Right lobe of liver (tissue), 6 donors: ENCODE measurements around the gene ZNF282. TPM values are rescaled to one million over a fixed set of nuclear protein-coding genes. Genes with fewer than 3 reads are reported as not detected.
"Not testable (repeated sequence)": the region's sequence is repeated elsewhere in the genome, so short reads cannot be mapped to it uniquely, and the experiment has no call there.

Source experiments
- ATAC-seq, 4 donors: fragments of 200-7000 bp; cut with Tn5 transposase; one replicate each; pipeline ENCODE4 v1.9.1; 2020; ENCODE audit warnings: mild to moderate bottlenecking in 4 of 4, moderate library complexity in 4 of 4
- DNase-seq, 3 donors: peaks; one replicate each; pipeline ENCODE4 v3.0.0-alpha.2; 2020
- H3K27ac ChIP-seq, 3 donors: fragments of 200-600 bp; one replicate each; pipeline ENCODE4 v1.8.0; 2022
- H3K27me3 ChIP-seq, 2 donors: fragments of 200-600 bp; one replicate each; pipeline ENCODE4 v1.8.0; 2022
- H3K36me3 ChIP-seq, 4 donors: fragments of 200-600 bp; sonication (generic) in 1 of 4; one replicate each; pipeline versions ENCODE4 v1.5.1 to v1.8.0; 2017 to 2022; ENCODE audit warnings: control low read depth in 1 of 4
- H3K4me1 ChIP-seq, 4 donors: fragments of 200-600 bp; sonication (generic) in 1 of 4; one replicate each; pipeline versions ENCODE4 v1.5.1 to v1.8.0; 2017 to 2022; ENCODE audit warnings: control low read depth in 1 of 4
- H3K4me3 ChIP-seq, 3 donors: fragments of 200-600 bp; one replicate each; pipeline ENCODE4 v1.8.0; 2022
- H3K9me3 ChIP-seq, 4 donors: fragments of 200-600 bp; sonication (generic) in 1 of 4; one replicate each; pipeline versions ENCODE4 v1.5.1 to v1.8.0; 2017 to 2022; ENCODE audit warnings: control low read depth in 1 of 4
- POLR2A ChIP-seq: fragments of 450-650 bp; IDR thresholded peaks from one replicate; pipeline ENCODE4 v1.6.1; 2017; ENCODE audit warnings: antibody characterized with exemption, mild to moderate bottlenecking
- WGBS: methylation state at CpG from one replicate; pipeline ENCODE4 v1.1.6; 2018; ENCODE audit warnings: low coverage, low lambda C conversion rate; ENCODE audit not compliant: insufficient coverage; ENCODE audit errors: missing lambda C conversion rate; 5-methylcytosine and 5-hydroxymethylcytosine counted together
- intact Hi-C, 2 donors: fragments of 100-400 bp; cut with DNase I; formaldehyde crosslinking; loops; one replicate each; pipeline versions ENCODE4 v1.11.2 to v1.14.1; 2022
- small RNA-seq, 2 experiments: library from RNA; depleted of rRNA; stranded (forward); fragments of <200 nt; gene quantifications; one replicate each; pipeline ENCODE3, GENCODE V24; 2016
- total RNA-seq, 6 experiments: library from RNA; depleted of rRNA in 2 of 6; stranded (reverse); fragments of >200 nt in 2 of 6; fragmentation: NEBNext Ultra II Directional in 3 of 6; extraction: Animal tissue kit (Norgen Biotek cat#: 25700) in 3 of 6; gene quantifications; one replicate each; pipeline versions ENCODE4 v1.1.0 to v1.2.4, GENCODE V29; 2016 to 2023
- TF ChIP-seq, protein P1 (sequence below), 4 donors: fragments of 200-600 bp in 3 of 4; fragments of 450-650 bp in 1 of 4; IDR thresholded peaks; one replicate each; pipeline versions ENCODE4 v1.5.1 to v1.8.0; 2016 to 2022; ENCODE audit warnings: antibody characterized with exemption in 4 of 4, mild to moderate bottlenecking in 2 of 4
- donor health status: DM: no; HTN: yes; CAD: no.
- donor health status: DM: no; HTN: no; CAD: no.
- donor health status: DM: no; HTN: no; CAD: no.
- donor health status: DM: no; HTN: yes; CAD: no.
- donor health status: DM: no; HTN: yes; CAD: no.

Gene ZNF282
- total RNA-seq, 6 experiments from 2014 or later: 7.1 to 13.2 (median 10.0) TPM

DNA sequence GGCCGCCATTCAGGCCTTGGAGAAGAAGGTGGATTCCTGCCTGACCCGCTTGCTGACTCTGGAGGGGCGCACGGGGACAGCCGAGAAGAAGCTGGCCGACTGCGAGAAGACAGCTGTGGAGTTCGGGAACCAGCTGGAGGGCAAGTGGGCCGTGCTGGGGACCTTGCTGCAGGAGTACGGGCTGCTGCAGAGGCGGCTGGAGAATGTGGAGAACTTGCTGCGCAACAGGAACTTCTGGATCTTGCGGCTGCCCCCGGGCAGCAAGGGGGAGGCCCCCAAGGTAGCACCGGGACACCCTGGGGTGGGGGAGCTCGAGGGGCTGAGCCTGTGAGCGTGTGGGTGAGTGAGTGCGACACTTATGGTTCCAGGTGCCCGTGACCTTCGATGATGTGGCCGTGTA, 71.1 kb downstream of the ZNF282 start:
- Histone ChIP-seq H3K9me3 (no peaks in the 10 kb centered on the region), H3K4me1 (no peaks in the 10 kb centered on the region), H3K27me3 (no peaks in the 10 kb centered on the region), H3K36me3 (peaks cover 0 to 16% (median 3%) of the 10 kb centered on the region in 4 donors), H3K27ac (no peak overlapping the region), H3K4me3 (no peak overlapping the region)
- ATAC-seq: no peak
- intact Hi-C loops: no loop called here
- WGBS: 92% methylated on average over 2 of the region's 21 CpGs
- TF ChIP-seq POLR2A: no peak
- TF ChIP-seq, protein P1, sequence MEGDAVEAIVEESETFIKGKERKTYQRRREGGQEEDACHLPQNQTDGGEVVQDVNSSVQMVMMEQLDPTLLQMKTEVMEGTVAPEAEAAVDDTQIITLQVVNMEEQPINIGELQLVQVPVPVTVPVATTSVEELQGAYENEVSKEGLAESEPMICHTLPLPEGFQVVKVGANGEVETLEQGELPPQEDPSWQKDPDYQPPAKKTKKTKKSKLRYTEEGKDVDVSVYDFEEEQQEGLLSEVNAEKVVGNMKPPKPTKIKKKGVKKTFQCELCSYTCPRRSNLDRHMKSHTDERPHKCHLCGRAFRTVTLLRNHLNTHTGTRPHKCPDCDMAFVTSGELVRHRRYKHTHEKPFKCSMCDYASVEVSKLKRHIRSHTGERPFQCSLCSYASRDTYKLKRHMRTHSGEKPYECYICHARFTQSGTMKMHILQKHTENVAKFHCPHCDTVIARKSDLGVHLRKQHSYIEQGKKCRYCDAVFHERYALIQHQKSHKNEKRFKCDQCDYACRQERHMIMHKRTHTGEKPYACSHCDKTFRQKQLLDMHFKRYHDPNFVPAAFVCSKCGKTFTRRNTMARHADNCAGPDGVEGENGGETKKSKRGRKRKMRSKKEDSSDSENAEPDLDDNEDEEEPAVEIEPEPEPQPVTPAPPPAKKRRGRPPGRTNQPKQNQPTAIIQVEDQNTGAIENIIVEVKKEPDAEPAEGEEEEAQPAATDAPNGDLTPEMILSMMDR (IDR thresholded peaks at IDR 0.05): no peak
- no peak for DNase-seq

DNA sequence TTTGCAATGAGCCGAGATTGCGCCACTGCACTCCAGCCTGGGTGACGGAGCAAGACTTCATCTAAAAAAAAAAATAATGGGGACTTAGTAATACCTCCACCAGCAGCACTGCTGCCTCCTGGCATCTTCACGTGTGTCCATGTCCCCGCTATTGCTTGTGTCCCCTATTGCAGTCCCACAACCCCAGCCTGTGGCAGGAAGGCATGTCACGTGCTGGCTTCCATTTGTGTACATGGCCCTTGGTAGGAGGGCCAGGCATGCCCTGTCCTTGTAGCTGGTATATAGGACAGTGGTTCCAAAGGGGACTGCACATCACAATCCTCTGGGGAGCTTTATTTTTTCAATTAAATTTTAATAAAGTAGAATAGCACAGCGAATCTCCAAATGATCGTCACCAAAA, 72.4 kb downstream of the ZNF282 start:
- 90% methylated on average over 3 of the region's 8 CpGs for WGBS
- Histone ChIP-seq H3K27ac (no peak overlapping the region), H3K4me1 (no peaks in the 10 kb centered on the region), H3K27me3 (no peaks in the 10 kb centered on the region), H3K4me3 (no peak overlapping the region), H3K36me3 (peaks cover 0 to 16% (median 3%) of the 10 kb centered on the region in 4 donors), H3K9me3 (no peaks in the 10 kb centered on the region)
- no peak for DNase-seq
- intact Hi-C loops: no loop called here
- ATAC-seq: no peak
- TF ChIP-seq POLR2A: no peak
- TF ChIP-seq, protein P1 (IDR thresholded peaks at IDR 0.05): no peak

DNA sequence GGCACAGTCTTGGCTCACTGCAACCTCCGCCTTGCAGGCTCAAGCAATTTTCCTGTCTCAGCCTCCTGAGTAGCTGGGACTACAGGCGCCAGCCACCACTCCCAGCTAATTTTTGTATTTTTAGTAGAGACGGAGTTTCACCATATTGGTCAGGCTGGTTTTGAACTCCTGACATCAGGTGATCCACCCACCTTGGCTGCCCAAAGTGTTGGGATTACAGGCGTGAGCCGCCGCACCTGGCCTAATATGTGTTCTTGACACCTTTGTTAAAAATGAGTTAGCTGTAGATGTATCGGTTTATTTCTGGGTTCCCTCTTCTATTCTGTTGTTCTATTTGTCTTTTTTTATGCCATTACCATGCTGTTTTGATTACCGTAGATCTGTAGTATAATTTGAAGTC, 79.1 kb downstream of the ZNF282 start:
- H3K4me3 ChIP-seq, H3K27me3 ChIP-seq, H3K9me3 ChIP-seq, H3K36me3 ChIP-seq, H3K27ac ChIP-seq, DNase-seq, H3K4me1 ChIP-seq, ATAC-seq, intact Hi-C loops: not testable (repeated sequence)
- WGBS: 98% methylated on average over 8 of the region's 8 CpGs

Small RNA genes lying within 50 kb of the gene (small RNA-seq; reads per million reads assigned to genes)
- gene AC004890.1: 0 reads per million in 2 experiments

Other genes starting within 250 kb of the ZNF282 start
- 100 to 1,000 TPM; 218 to 368 (median 272) TPM for gene PDIA4, start 167.0 kb upstream of the ZNF282 start, total RNA-seq
- gene ZNF786, start 104.8 kb upstream of the ZNF282 start, total RNA-seq: 1 to 10 TPM; 2.0 to 2.7 (median 2.4) TPM
- gene ZNF425, start 69.2 kb upstream of the ZNF282 start, total RNA-seq: 1 to 10 TPM in 1 of 6 experiments, under 1 TPM in 5; 0.06 to 1.4 (median 0.44) TPM
- gene ZNF398, start 48.1 kb upstream of the ZNF282 start, total RNA-seq: 1 to 10 TPM; 5.3 to 7.9 (median 6.2) TPM
- gene ZNF212, start 44.1 kb downstream of the ZNF282 start, total RNA-seq: 1 to 10 TPM; 2.6 to 5.9 (median 4.7) TPM
- 1 to 10 TPM; 1.5 to 4.9 (median 3.0) TPM for gene ZNF783, start 66.7 kb downstream of the ZNF282 start, total RNA-seq